Activated T-helper 9 cell treated with anti-CD3 and anti-CD28 coated beads, Interleukin-2, amount 50 U/mL, for 16 hours (primary cell): ENCODE data around the gene ELMOD1.

Experiments
- DNase-seq: peaks from one replicate; pipeline ENCODE4 v3.0.0-alpha.2; 2020; ENCODE audit warnings: low read depth

The ELMOD1 gene

GRCh38 chr11:107646783-107647182 is 55.8 kb downstream of the ELMOD1 start:
- no peak for DNase-seq

GRCh38 chr11:107648242-107648641 is 57.3 kb downstream of the ELMOD1 start:
- DNase-seq: no peak

GRCh38 chr11:107651672-107652071 is 60.7 kb downstream of the ELMOD1 start:
- DNase-seq: no peak

GRCh38 chr11:107653076-107653475 is 62.1 kb downstream of the ELMOD1 start:
- DNase-seq: no peak

GRCh38 chr11:107655602-107656001 is 64.7 kb downstream of the ELMOD1 start:
- no peak for DNase-seq

- DNase-seq: no peak
Measured at GRCh38 chr11:107659310-107659709, 68.4 kb downstream of the ELMOD1 start.

- DNase-seq: no peak
Measured at GRCh38 chr11:107660066-107660465, 69.1 kb downstream of the ELMOD1 start.

GRCh38 chr11:107661656-107662055 is 70.7 kb downstream of the ELMOD1 start:
- no peak for DNase-seq

GRCh38 chr11:107665018-107665417 is 74.1 kb downstream of the ELMOD1 start:
- DNase-seq: no peak

GRCh38 chr11:107666911-107667613 is 76.1 kb downstream of the ELMOD1 start:
- DNase-seq: no peak

- DNase-seq: no peak
Measured at GRCh38 chr11:107669191-107669740, 78.3 kb downstream of the ELMOD1 start.

- no peak for DNase-seq
Measured at GRCh38 chr11:107669893-107670601, 79.1 kb downstream of the ELMOD1 start.

- DNase-seq: no peak
Measured at GRCh38 chr11:107675902-107676301, 85.0 kb downstream of the ELMOD1 start.

- DNase-seq: no peak
Measured at GRCh38 chr11:107676336-107677057, 85.5 kb downstream of the ELMOD1 start.

- DNase-seq: no peak
Measured at GRCh38 chr11:107677924-107678631, 87.1 kb downstream of the ELMOD1 start.

- DNase-seq: no peak
Measured at GRCh38 chr11:107678632-107678971, 87.7 kb downstream of the ELMOD1 start.

- no peak for DNase-seq
Measured at GRCh38 chr11:107679255-107680024, 88.5 kb downstream of the ELMOD1 start.

- no peak for DNase-seq
Measured at GRCh38 chr11:107682171-107682570, 91.2 kb downstream of the ELMOD1 start.

GRCh38 chr11:107682572-107682971 is 91.6 kb downstream of the ELMOD1 start:
- DNase-seq: no peak

GRCh38 chr11:107683061-107683460 is 92.1 kb downstream of the ELMOD1 start:
- DNase-seq: no peak

- no peak for DNase-seq
Measured at GRCh38 chr11:107683807-107684206, 92.9 kb downstream of the ELMOD1 start.
